WTC11 (cell line): ENCODE data around the gene FBRSL1. TPM values are rescaled to one million over a fixed set of nuclear protein-coding genes. Genes with fewer than 3 reads are reported as not detected.
A peak's percentile ranks its signal among the peaks of the same experiment; 100 is the strongest.

Experiments used
- ELF4 ChIP-seq: sonication (generic); formaldehyde crosslinking; IDR thresholded peaks from 2 replicates; pipeline ENCODE4 v1.8.1; 2022; ENCODE audit warnings: low read depth, mild to moderate bottlenecking, moderate library complexity, missing genetic modification reagents
- FOXP1 ChIP-seq: sonication (generic); formaldehyde crosslinking; IDR thresholded peaks from 2 replicates; pipeline ENCODE4 v1.8.0; 2022; ENCODE audit warnings: missing genetic modification reagents, mild to moderate bottlenecking, moderate library complexity, borderline replicate concordance
- GRHL2 ChIP-seq: fragments of 250-450 bp; sonication (Bioruptor Pico); IDR thresholded peaks from 2 replicates; pipeline ENCODE4 v1.8.0; 2022; ENCODE audit warnings: mild to moderate bottlenecking, moderate library complexity; ENCODE audit not compliant: insufficient replicate concordance, severe bottlenecking
- HMGA2 ChIP-seq: fragments of 250-450 bp; sonication (Bioruptor Pico); IDR thresholded peaks from 2 replicates; pipeline ENCODE4 v1.4.0; 2021; ENCODE audit warnings: mild to moderate bottlenecking, moderate library complexity
- IRF2 ChIP-seq: sonication (generic); formaldehyde crosslinking; IDR thresholded peaks from 2 replicates; pipeline ENCODE4 v1.8.0; 2022; ENCODE audit warnings: low read depth, missing genetic modification reagents, borderline replicate concordance
- KAT7 ChIP-seq: sonication (generic); formaldehyde crosslinking; IDR thresholded peaks from 2 replicates; pipeline ENCODE4 v1.8.1; 2023; ENCODE audit warnings: missing genetic modification reagents, mild to moderate bottlenecking, borderline replicate concordance
- MYBL2 ChIP-seq: sonication (generic); formaldehyde crosslinking; IDR thresholded peaks from 2 replicates; pipeline ENCODE4 v1.8.1; 2023; ENCODE audit warnings: mild to moderate bottlenecking, moderate library complexity, missing genetic modification reagents
- NFE2L1 ChIP-seq: sonication (generic); formaldehyde crosslinking; IDR thresholded peaks from 2 replicates; pipeline ENCODE4 v1.8.1; 2023; ENCODE audit warnings: missing genetic modification reagents
- NR2C2 ChIP-seq: sonication (generic); formaldehyde crosslinking; IDR thresholded peaks from 2 replicates; pipeline ENCODE4 v1.8.0; 2022; ENCODE audit warnings: mild to moderate bottlenecking, missing genetic modification reagents
- PRRX2 ChIP-seq: fragments of 250-450 bp; sonication (Bioruptor Pico); IDR thresholded peaks from 2 replicates; pipeline ENCODE4 v1.8.0; 2021; ENCODE audit warnings: mild to moderate bottlenecking
- RORB ChIP-seq: fragments of 250-450 bp; sonication (Bioruptor Pico); IDR thresholded peaks from 2 replicates; pipeline ENCODE4 v1.9.0; 2021; ENCODE audit warnings: mild to moderate bottlenecking
- SMAD3 ChIP-seq: sonication (generic); formaldehyde crosslinking; IDR thresholded peaks from 2 replicates; pipeline ENCODE4 v1.8.0; 2022; ENCODE audit warnings: missing genetic modification reagents, mild to moderate bottlenecking, borderline replicate concordance
- SMAD4 ChIP-seq: sonication (generic); formaldehyde crosslinking; IDR thresholded peaks from 2 replicates; pipeline ENCODE4 v1.8.0; 2022; ENCODE audit warnings: mild to moderate bottlenecking, missing genetic modification reagents
- SOX15 ChIP-seq: fragments of 250-450 bp; sonication (Bioruptor Pico); IDR thresholded peaks from 2 replicates; pipeline ENCODE4 v1.9.0; 2021; ENCODE audit warnings: mild to moderate bottlenecking
- SP1 ChIP-seq: sonication (generic); formaldehyde crosslinking; conservative IDR thresholded peaks from 2 replicates; pipeline ENCODE4 v1.8.1; 2022; ENCODE audit warnings: missing genetic modification reagents
- TCF7 ChIP-seq: sonication (generic); formaldehyde crosslinking; IDR thresholded peaks from 2 replicates; pipeline ENCODE4 v1.8.0; 2022; ENCODE audit warnings: mild to moderate bottlenecking, low read depth, missing genetic modification reagents, moderate library complexity
- ZNF232 ChIP-seq: sonication (generic); formaldehyde crosslinking; IDR thresholded peaks from 2 replicates; pipeline ENCODE4 v1.8.0; 2022; ENCODE audit warnings: mild to moderate bottlenecking, missing genetic modification reagents
- total RNA-seq: library from RNA; stranded (reverse); gene quantifications from 3 replicates; pipeline ENCODE4 v1.2.3, GENCODE V29; 2021
- TF ChIP-seq, protein P1 (sequence below): sonication (generic); formaldehyde crosslinking; IDR thresholded peaks from 2 replicates; pipeline ENCODE4 v1.8.1; 2023; ENCODE audit warnings: mild to moderate bottlenecking, missing genetic modification reagents
- TF ChIP-seq, protein P2 (sequence below): sonication (generic); formaldehyde crosslinking; IDR thresholded peaks from 2 replicates; pipeline ENCODE4 v1.8.0; 2023; ENCODE audit warnings: missing genetic modification reagents
- TF ChIP-seq, protein P3 (sequence below): sonication (generic); formaldehyde crosslinking; IDR thresholded peaks from 2 replicates; pipeline ENCODE4 v1.8.1; 2022; ENCODE audit warnings: low read depth, mild to moderate bottlenecking, moderate library complexity, missing genetic modification reagents, borderline replicate concordance
- TF ChIP-seq, protein P4 (sequence below): sonication (generic); formaldehyde crosslinking; IDR thresholded peaks from 2 replicates; pipeline ENCODE4 v1.8.1; 2022; ENCODE audit warnings: mild to moderate bottlenecking, missing genetic modification reagents, moderate library complexity, borderline replicate concordance
- TF ChIP-seq, protein P5 (sequence below): sonication (generic); formaldehyde crosslinking; IDR thresholded peaks from 2 replicates; pipeline ENCODE4 v1.8.0; 2022; ENCODE audit warnings: mild to moderate bottlenecking, missing genetic modification reagents
- TF ChIP-seq, protein P6 (sequence below): sonication (generic); formaldehyde crosslinking; IDR thresholded peaks from 2 replicates; pipeline ENCODE4 v1.8.0; 2022; ENCODE audit warnings: missing genetic modification reagents
- TF ChIP-seq, protein P7 (sequence below): fragments of 250-450 bp; sonication (Bioruptor Pico); conservative IDR thresholded peaks from 2 replicates; pipeline ENCODE4 v1.9.0; 2021; ENCODE audit warnings: mild to moderate bottlenecking
- TF ChIP-seq, protein P8 (sequence below): sonication (generic); formaldehyde crosslinking; IDR thresholded peaks from 2 replicates; pipeline ENCODE4 v1.8.1; 2023; ENCODE audit warnings: mild to moderate bottlenecking, moderate library complexity, missing genetic modification reagents

The FBRSL1 gene
- total RNA-seq, 1 experiment from 2014 or later, result 129 TPM

DNA sequence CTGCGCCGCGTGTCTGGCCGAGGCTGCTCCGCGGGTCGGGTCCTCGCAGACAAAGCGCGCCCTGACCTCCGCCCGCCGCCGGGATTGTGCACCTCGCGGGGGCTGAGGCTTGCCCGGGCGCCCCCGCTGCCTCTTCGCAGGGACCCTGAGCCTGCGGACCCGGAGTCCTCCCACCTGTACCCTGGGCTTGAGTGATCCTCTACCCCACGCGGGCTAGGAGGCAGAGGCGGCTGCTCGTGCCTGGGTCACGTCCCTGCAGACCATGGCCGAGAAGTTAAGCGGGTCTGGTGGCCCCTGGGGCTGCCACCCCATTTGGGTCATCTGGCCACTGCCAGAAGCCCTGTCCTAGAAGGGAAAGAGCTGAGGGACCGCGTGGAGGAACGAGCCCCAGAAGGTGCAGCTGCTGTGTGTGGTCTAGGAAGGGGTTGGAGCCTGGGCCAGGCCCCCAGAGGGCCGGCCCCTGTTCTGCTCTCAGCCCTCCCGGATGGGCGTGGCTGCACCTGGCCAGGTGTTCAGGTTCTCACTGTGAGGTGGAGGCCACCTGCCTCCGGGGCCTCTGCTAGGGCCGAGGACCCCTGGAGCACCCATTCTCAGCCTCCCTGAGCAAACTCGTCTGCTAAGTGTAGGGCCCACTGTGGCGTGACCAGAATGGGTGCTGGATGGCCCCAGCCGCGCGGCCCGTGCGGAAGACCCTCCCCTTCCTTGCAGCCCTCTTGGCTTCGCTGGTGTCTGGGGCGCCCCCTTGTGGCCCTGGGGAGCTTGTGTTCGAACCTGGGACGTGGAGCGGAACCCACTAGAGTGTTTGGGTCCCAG, 70.9 kb downstream of the FBRSL1 start (continued):
- TF ChIP-seq, protein P1, sequence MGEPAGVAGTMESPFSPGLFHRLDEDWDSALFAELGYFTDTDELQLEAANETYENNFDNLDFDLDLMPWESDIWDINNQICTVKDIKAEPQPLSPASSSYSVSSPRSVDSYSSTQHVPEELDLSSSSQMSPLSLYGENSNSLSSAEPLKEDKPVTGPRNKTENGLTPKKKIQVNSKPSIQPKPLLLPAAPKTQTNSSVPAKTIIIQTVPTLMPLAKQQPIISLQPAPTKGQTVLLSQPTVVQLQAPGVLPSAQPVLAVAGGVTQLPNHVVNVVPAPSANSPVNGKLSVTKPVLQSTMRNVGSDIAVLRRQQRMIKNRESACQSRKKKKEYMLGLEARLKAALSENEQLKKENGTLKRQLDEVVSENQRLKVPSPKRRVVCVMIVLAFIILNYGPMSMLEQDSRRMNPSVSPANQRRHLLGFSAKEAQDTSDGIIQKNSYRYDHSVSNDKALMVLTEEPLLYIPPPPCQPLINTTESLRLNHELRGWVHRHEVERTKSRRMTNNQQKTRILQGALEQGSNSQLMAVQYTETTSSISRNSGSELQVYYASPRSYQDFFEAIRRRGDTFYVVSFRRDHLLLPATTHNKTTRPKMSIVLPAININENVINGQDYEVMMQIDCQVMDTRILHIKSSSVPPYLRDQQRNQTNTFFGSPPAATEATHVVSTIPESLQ (CRISPR knock-in tag), result no peak
- TF ChIP-seq ZNF232 (CRISPR knock-in tag) (no peak), SMAD4 (no peak), IRF2 (CRISPR knock-in tag) (0 out of 2 replicates have a peak, but pooled peaks have one; percentile 19), GRHL2 (no peak), SOX15 (CRISPR knock-in tag) (no peak), MYBL2 (CRISPR knock-in tag) (peak; percentile 31; the same call in 1 of the 2 replicates), KAT7 (CRISPR knock-in tag) (no peak), SMAD3 (CRISPR knock-in tag) (no peak), ELF4 (CRISPR knock-in tag) (no peak), NR2C2 (CRISPR knock-in tag) (no peak), FOXP1 (CRISPR knock-in tag) (peak; percentile 23; the same call in 1 of the 2 replicates), HMGA2 (CRISPR knock-in tag) (no peak), NFE2L1 (CRISPR knock-in tag) (no peak), SP1 (CRISPR knock-in tag) (peak; percentile 58), RORB (CRISPR knock-in tag) (no peak), PRRX2 (CRISPR knock-in tag) (no peak), TCF7 (CRISPR knock-in tag) (no peak)
- TF ChIP-seq, protein P2, sequence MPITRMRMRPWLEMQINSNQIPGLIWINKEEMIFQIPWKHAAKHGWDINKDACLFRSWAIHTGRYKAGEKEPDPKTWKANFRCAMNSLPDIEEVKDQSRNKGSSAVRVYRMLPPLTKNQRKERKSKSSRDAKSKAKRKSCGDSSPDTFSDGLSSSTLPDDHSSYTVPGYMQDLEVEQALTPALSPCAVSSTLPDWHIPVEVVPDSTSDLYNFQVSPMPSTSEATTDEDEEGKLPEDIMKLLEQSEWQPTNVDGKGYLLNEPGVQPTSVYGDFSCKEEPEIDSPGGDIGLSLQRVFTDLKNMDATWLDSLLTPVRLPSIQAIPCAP, result no peak
- TF ChIP-seq, protein P3, sequence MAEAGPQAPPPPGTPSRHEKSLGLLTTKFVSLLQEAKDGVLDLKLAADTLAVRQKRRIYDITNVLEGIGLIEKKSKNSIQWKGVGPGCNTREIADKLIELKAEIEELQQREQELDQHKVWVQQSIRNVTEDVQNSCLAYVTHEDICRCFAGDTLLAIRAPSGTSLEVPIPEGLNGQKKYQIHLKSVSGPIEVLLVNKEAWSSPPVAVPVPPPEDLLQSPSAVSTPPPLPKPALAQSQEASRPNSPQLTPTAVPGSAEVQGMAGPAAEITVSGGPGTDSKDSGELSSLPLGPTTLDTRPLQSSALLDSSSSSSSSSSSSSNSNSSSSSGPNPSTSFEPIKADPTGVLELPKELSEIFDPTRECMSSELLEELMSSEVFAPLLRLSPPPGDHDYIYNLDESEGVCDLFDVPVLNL, result 0 out of 2 replicates have a peak, but pooled peaks have one; percentile 17
- TF ChIP-seq, protein P4, sequence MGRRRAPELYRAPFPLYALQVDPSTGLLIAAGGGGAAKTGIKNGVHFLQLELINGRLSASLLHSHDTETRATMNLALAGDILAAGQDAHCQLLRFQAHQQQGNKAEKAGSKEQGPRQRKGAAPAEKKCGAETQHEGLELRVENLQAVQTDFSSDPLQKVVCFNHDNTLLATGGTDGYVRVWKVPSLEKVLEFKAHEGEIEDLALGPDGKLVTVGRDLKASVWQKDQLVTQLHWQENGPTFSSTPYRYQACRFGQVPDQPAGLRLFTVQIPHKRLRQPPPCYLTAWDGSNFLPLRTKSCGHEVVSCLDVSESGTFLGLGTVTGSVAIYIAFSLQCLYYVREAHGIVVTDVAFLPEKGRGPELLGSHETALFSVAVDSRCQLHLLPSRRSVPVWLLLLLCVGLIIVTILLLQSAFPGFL (CRISPR knock-in tag), result no peak
- TF ChIP-seq, protein P5, sequence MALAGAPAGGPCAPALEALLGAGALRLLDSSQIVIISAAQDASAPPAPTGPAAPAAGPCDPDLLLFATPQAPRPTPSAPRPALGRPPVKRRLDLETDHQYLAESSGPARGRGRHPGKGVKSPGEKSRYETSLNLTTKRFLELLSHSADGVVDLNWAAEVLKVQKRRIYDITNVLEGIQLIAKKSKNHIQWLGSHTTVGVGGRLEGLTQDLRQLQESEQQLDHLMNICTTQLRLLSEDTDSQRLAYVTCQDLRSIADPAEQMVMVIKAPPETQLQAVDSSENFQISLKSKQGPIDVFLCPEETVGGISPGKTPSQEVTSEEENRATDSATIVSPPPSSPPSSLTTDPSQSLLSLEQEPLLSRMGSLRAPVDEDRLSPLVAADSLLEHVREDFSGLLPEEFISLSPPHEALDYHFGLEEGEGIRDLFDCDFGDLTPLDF (CRISPR knock-in tag), result no peak
- TF ChIP-seq, protein P6, sequence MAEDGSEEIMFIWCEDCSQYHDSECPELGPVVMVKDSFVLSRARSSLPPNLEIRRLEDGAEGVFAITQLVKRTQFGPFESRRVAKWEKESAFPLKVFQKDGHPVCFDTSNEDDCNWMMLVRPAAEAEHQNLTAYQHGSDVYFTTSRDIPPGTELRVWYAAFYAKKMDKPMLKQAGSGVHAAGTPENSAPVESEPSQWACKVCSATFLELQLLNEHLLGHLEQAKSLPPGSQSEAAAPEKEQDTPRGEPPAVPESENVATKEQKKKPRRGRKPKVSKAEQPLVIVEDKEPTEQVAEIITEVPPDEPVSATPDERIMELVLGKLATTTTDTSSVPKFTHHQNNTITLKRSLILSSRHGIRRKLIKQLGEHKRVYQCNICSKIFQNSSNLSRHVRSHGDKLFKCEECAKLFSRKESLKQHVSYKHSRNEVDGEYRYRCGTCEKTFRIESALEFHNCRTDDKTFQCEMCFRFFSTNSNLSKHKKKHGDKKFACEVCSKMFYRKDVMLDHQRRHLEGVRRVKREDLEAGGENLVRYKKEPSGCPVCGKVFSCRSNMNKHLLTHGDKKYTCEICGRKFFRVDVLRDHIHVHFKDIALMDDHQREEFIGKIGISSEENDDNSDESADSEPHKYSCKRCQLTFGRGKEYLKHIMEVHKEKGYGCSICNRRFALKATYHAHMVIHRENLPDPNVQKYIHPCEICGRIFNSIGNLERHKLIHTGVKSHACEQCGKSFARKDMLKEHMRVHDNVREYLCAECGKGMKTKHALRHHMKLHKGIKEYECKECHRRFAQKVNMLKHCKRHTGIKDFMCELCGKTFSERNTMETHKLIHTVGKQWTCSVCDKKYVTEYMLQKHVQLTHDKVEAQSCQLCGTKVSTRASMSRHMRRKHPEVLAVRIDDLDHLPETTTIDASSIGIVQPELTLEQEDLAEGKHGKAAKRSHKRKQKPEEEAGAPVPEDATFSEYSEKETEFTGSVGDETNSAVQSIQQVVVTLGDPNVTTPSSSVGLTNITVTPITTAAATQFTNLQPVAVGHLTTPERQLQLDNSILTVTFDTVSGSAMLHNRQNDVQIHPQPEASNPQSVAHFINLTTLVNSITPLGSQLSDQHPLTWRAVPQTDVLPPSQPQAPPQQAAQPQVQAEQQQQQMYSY, result no peak
- TF ChIP-seq, protein P7, sequence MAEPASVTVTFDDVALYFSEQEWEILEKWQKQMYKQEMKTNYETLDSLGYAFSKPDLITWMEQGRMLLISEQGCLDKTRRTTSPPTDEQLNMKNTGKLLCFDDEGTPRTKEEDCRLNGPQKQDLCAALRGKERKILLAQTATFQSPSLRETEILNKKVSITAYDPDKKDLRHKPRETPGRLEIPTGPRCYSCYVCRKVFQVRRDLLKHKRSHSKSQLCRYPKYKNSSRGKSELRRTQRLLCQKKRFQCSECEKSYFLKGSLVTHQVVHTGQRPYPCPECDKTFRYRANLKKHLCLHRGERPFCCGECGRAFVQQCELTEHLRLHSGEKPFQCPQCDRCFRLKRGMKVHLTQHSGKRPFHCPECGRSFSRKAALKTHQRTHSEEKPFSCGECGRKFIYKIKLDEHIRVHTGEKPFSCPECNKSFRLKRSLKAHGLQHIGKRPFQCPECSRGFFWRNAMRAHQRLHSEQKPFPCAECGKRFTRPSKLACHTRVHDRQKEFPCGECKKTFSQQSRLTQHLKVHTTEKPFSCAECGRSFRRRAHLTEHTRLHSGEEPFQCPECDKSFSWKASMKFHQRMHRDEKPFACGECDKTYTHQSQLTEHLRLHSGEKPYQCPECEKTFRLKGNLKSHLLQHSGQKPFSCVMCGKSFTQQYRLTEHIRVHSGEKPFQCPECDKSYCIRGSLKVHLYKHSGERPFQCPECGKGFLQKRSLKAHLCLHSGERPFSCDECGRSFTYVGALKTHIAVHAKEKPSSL, result no peak
- TF ChIP-seq, protein P8, sequence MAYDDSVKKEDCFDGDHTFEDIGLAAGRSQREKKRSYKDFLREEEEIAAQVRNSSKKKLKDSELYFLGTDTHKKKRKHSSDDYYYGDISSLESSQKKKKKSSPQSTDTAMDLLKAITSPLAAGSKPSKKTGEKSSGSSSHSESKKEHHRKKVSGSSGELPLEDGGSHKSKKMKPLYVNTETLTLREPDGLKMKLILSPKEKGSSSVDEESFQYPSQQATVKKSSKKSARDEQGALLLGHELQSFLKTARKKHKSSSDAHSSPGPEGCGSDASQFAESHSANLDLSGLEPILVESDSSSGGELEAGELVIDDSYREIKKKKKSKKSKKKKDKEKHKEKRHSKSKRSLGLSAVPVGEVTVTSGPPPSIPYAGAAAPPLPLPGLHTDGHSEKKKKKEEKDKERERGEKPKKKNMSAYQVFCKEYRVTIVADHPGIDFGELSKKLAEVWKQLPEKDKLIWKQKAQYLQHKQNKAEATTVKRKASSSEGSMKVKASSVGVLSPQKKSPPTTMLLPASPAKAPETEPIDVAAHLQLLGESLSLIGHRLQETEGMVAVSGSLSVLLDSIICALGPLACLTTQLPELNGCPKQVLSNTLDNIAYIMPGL (CRISPR knock-in tag), result 0 out of 2 replicates have a peak, but pooled peaks have one; percentile 18
